Stimulated activated CD4-positive, alpha-beta T cell treated with anti-CD3 and anti-CD28 coated beads, Interleukin-1b, Interleukin-23, amount 100 ng/mL, for 24 hours (primary cell): ENCODE measurements around the gene PSMB4.
"Not testable (repeated sequence)": the region's sequence is repeated elsewhere in the genome, so short reads cannot be mapped to it uniquely, and the experiment has no call there.

ENCODE experiments used
- DNase-seq, 4 experiments: peaks; one replicate each; pipeline ENCODE4 v3.0.0-alpha.2; 2020; ENCODE audit warnings: low read depth in 4 of 4, low spot score in 1 of 4

PSMB4 gene

DNA sequence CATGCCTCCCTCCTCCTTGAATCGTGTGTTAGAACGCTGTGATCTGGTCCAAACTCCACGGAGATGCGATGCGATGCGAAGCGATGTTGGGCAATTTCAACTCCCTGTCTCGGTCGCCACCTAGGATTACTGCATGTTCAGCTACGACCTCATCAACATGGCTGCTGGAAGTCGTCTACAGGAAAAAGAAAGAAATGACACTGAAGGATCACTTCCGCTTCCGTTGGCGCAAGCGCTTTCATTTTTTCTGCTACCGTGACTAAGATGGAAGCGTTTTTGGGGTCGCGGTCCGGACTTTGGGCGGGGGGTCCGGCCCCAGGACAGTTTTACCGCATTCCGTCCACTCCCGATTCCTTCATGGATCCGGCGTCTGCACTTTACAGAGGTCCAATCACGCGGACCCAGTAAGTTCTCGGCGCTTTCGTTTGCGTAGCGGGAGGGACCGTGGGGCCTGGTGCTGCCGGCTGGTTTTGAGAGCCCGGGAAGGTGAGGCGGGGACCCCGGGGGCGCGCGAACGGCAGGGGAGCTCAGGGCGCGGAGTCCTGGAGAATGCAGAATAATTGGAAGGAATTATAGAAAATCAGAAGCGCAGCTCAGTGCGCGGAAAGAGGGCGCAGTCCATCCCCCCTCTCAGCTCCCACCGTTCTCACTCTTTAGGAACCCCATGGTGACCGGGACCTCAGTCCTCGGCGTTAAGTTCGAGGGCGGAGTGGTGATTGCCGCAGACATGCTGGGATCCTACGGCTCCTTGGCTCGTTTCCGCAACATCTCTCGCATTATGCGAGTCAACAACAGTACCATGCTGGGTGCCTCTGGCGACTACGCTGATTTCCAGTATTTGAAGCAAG is at the start of gene PSMB4:
TSS of gene PSMB4 (plus strand) at position 250 of the 848 bp plus-strand sequence. CDS start at position 265, 15 bp downstream.
- peak; percentile 42 to 63 (median 57) for DNase-seq

DNA sequence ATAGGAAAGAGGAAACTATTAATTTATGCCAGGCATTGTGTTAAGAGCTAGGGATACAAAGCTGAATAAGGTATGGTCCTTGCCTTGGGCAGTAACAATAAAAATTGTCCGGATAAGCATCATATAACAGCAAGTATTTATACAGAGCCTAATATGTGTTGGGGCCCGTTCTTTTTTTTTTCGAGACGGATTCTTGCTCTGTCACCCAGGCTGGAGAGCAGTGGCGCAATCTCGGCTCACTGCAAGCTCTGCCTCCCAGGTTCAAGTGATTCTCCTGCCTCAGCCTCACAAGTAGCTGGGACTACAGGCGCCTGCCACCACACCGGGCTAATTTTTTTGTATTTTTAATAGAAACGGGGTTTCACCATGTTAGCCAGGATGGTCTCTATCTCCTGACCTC is 49.0 kb upstream of the PSMB4 start:
- DNase-seq, result not testable (repeated sequence)

DNA sequence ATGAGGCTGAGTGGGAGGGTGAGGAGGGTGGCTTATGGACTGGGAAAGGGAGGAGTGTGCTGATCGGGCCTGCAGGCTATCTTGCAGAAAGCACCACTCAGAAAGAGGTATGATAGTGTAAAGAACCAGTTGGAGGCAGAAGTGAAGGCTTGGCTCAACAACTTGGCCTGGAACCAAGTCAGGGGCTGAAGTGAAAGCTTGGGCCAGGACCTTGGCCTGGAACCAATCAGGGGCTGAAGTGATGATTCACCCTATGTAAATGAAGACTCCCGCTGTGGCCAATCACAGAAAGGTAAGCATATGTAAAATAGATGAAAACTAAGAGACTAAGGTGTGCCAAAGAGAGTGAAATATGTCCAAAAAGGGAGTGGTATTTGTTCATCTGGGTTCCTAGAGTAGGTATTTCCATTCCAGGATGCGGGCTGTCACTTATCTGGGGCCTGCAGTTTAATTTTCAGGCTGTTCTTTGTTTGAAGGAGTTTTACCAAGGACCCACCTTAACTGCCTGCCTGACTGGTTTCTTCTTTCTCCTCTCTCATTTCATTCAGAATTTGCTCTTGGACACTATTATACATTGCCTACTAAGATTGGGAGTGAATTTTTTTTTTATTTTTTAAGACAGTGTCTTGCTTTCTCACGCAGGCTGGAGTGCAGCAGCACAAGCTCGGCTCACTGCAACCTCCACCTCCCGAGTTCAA is 47.2 kb upstream of the PSMB4 start:
- DNase-seq, result no peak

DNA sequence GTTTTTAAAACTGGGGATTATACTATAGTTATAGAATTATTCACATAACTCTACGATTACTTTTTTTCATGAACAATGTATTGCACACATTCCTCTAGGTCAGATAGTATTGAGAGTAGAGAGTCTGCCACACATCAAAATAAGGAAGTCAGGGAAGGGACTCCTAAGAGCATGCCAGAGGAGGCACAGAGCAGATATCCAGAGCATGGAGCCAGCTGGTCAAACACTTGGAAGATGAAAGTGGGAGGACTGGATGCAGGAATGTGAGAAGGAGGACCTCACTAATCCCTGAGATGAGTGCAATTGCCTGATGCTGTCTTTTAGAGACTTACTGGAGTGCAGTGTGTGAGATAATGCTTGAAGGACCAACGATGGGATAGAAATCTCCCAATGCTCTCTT is 42.7 kb upstream of the PSMB4 start:
- DNase-seq, result no peak

DNA sequence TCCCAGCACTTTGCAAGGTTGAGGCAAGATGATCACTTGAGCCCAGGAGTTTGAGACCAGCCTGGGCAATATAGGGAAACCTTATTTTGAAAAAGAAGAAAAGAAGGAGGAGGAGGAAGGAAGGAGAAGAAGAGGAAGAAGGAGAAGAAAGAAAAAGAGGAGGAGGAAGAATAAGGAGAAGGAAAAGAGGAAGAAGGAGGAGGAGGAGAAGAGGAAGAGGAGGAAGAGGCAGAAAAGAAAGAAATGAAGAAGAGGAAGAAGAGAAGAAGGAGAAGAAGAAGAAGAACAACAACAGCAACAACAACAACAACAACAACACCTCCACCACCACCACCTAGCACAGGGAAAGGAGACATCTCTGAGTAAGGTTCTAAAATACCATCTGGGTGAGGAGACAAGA is 37.5 kb upstream of the PSMB4 start:
- no peak for DNase-seq

DNA sequence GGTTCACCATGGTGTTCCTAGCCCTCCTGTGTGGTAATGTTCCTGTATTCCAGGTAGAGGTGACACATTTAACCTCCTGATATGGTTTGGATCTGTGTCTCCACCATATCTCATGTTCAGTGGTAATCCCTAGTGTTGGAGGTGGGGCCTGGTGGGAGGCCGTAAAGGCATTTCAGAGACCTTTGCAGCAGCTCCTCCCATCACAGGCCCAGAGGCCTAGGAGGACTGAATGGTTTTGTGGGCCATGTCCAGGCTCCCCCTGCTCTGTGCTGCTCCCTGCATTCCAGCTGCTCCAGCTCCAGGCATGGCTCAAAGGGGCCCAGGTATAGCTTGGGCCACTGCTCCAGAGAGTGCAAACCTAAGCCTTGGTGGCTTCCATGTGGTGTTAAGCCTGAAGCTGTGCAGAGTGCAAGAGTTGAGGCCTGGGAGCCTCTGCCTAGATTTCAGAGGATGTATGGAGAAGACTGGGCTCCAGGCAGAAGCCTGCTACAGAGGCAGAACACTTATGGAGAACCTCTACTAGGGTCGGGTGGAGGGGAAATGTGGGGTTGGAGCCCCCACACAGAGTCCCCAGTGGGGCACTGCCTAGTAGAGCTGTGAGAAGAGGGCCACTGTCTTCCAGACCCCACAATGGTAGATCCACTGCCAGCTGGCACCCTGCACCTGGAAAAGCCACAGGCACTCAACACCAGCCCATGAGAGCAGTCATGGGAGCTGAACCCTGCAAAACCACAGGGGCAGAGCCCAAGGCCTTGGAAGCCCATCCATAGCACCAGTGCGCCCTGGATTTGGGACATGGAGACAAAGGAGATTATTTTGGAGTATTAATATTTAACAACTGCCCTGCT is 36.8 kb upstream of the PSMB4 start:
- DNase-seq, result no peak

DNA sequence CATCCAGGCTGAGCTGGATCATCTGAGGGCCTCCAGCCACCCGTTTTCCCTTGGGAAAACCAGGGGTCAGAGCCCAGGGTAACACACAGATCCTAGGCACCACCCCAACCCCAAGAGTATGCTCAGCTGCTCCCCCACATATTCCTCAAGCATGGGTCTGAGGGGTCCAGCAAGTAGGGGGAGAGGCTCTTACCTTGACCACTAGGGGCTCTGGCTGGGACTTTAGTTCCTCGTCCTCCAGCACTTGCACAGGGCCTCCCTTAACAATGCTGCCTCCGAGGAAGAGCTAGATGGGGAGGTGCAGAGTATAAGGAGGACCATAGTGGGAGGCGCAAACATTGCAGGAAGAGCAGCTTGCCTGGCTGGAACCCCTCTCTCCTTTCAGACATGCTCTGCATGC is 34.4 kb upstream of the PSMB4 start:
- DNase-seq, result no peak

DNA sequence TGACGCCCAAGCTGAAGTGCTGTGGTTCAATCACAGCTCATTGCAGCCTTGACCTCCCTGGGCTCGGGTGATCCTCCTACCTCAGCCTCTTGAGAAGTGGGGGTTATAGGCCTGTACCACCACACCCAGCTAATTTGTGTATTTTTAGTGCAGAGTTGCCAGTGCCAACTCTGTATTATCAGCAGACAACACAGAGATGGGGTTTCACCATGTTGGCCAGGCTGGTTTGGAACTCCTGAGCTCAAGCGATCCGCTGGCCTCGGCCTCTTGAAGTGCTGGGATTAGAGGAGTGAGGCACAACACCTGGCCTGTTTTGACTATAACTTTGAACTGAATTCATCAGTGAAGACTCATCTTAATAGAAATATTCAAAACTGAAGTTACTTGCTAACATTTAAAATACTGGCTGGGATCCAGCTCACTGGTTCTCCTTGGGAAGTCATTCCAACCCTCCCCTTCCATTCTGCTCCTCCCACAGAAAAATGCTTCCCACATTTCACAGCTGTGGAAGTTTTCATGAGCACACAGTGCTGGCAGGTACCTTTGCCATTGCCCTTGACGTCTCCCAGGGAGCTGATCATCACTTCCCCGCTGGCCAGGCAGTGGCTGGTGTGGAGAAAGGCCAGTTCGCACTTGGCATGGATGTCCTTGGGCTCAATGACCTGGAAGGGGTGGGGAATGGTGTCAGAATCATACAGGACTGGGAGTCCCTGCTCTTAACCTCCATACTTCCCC is 31.5 kb upstream of the PSMB4 start:
- no peak for DNase-seq

DNA sequence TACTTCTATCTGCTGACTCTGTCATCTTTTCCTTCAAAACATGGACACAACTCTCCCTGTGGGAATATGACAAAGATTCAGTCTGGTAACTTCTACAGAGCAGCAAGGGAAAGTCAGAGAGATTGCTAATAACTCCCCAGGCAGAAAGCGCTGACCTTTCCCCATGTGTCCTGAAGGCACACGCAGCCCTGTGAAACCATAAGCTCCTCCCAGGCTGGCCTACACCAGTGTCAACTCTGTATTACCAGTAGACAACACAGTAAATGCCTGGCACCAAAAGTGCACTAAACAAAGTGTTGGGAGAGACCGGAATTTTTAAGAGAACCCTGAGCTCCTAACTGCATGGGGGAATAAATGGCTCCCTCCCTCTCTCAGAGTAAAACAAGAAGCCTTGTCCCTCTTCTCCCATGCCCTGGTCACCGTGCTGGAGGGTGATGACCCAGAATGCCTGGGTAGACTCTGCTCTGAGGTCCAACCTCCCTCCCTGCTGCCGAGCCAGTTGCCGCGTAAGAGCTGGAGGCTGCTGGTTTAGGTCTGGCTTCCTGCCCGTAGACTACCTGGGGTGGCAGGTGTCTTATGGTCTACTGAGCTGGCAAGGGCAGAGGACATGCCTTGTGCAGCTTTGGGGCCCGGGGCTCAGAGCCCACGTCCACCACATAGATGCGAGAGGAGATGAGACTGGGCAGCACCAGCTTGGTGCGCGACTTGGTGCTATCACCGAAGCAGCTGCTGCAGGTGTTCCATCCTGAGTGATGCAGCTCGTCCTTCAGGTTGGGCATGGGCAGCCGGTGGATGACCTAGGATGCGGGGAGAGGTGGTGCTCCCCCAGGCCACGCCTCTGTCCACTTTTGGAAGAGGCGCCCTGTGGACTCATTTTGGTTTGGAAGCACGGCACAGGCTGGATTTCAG is 30.7 kb upstream of the PSMB4 start:
- no peak for DNase-seq

DNA sequence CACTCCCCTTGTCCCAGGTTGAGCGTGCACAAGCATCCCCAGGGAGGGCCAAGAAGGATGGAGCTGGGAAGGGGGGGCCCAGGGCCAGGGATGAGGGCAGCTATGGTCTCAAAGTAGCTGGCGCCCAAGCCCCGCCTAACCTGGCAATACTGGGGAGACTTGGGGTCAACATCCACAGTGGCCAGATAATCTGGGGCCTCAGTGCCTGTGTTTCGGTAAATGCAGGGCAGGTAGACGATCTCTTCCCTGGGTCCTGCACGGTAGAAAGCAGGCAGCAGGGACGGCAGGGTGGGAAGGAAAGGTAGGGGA is 30.1 kb upstream of the PSMB4 start:
- DNase-seq, result no peak

DNA sequence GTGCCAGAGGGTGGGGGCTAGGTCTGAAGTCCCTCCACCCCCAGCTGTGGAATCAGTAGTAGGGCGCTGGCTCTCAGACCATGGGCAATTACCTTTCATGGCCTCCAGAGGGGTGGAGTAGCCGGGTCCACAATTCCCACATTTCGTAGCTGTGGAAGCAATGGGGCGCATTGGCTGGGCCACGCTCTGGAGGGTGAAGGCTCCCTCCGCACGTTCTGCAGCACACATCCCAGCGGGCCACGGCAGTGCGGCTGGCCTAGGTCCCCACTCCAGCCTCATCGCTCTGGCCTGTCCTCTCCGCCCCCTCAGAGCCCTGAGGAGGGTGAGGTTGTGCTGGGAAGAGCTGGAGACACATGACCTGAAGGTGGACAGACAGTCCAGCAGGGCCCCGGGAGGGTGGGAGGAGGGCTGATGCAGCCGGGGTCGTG is 29.7 kb upstream of the PSMB4 start:
- DNase-seq, result no peak

DNA sequence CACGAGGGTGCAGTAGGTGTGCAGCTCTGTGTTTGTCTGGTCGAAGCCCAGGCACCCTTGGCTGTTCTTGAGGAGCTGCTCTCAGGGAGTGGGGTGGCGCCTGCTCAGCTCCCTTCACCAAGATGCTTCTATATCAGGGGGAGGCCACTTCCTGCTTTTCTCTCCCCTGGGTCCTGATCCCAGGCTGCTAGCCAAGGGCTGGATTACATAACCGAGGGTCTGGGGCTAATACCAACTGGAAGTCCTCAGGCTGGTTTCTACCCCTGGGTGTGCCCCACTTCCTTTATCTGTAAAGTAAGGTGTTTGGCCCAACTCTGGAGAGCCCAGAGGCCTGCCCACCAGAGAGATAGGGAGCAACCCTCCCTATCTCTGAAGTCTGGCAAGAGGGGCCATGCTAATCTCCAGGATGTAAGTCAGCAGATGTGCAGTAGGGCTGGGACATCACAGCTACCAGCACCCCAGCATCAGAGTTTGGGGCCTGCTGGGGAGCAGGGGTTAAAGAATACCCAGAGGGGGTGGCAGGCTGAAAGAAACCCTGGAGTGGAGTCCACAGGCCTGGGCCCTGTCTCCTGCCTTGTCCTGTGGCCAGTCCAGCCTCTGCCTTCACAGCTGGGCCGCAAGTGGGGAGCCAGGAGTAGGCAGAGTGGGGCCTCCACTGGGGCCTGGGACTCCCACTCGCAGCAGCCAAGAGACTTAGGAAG is 29.0 kb upstream of the PSMB4 start:
- no peak for DNase-seq

DNA sequence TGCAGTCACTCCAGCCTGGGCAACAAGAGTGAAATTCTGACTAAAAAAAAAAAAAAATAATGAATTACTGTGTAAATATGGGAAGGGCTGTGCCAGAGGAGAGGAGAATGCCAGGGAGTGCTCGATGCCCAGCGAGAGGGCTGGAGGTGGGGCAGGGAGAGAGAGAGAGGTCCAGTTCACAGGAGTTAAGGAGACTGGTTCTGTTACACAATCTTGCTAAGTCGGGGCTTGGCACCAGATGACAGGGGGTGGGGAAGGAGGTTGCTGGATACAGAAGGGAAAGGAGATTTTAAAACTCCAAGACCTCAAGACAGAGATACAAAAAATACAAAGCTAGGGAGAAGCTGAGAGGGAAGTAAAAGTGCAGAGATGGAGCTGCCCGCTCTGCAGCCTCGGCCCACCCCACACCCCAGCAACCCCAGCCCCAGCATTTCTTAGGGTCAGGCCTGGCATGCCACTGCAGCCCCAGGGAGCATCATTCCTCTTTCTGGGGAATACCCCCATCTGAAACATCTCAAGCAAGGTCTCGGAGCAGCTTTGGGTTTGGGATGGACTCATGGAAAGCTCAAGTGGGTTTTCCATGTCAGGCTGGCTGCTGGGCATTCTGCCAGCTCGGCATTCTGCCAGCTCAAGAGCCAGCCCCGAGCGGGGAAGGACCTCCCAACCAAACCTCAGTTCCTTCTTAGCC is 27.9 kb upstream of the PSMB4 start:
- no peak for DNase-seq

DNA sequence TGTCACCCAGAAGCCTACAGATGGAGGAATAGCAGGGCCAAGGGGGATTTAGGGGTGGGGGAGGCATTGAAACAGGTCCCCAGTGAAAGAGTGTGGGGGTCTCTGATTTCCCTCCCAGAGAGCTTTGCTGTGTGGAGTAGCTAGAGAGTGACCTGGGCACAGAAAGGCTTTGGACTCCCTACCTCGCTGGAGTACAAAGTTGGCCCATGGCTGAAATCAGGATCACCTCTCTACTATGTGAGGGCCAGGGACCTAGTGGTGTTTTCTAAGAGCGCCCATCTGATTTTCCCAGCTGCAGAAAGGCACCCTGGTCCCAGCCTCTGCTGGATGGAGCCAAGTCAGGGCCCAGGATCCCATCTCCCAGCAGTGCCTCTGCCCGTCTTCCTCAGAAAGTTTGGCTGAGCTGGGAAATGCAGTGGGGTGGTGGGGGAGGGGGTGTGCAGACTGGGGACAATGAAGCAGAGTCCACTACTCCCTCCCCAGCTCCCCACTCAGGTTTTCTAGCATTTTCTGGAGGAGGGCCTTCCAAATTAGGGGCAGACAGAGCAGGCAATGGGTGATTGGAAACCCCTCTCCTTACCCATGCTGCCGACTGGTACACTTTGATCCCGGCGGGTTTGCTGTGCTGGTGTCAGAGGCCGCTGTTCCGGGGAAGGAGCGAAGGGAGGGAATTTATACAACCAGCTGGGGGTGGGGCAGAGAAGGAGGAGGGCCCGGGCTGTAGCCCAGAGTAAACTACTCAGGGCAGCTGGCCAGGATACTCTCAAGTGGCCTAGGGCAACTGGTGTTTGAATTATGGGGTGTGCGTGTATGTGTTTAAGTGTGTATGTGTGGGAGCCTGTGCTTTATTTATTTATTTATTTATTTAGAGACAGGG is 27.1 kb upstream of the PSMB4 start, which contains the start of gene SELENBP1:
TSS of gene SELENBP1 (minus strand) at position 648 of the 877 bp plus-strand sequence. CDS start at position 584, 64 bp downstream.
- DNase-seq, result no peak

DNA sequence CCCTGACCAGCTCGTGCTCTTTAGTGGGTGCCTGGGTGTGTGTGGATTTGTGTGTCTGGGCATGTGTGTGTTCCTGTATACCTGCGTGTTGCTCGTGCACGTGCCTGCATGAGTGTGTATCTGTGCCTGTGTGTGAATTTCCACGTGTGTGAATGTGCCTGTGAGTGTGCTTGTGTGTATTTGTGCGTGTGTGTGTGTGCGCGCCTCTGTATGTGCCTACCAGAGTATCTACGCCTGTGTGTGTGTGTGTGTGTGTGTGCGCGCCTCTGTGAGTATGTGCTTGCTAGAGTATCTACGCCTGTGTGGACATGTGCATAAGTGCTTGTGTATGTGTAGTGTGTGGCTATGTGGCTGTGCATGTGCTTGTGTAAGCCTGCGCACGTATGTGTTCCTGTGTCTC is 26.2 kb upstream of the PSMB4 start:
- DNase-seq, result no peak

DNA sequence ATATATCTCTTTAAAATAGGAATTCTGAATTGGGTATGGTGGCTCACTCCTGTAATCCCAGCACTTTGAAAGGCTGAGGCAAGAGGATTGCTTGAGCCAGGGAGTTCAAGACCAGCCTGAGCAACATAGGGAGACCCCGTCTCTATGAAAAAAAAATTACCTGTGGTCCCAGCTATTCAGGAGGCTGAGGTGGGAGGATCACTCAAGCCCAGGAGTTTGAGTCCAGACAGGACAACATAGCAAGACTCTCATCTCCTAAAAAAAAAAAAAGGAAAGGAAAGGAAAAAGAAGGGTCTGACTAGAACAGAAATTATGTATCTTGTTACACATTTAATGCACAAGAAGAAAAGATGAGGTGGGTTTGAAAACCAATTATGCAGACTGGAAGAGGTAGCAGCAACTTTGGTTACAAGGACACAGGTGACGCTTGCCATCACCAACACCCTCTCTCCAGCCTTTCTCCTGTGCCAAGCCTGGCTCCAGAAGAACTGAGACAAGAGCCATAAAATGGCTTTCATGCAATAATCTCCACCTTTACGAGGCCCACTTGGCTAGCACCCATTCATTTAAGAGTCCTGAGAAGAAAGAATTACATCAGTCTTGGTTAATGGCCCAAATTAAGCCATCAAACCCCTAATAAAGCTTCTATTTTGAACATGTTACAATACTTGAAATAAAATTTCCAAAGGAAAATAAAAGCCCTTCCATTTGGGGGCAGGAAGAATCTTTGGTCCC is 22.1 kb upstream of the PSMB4 start:
- DNase-seq, result no peak

DNA sequence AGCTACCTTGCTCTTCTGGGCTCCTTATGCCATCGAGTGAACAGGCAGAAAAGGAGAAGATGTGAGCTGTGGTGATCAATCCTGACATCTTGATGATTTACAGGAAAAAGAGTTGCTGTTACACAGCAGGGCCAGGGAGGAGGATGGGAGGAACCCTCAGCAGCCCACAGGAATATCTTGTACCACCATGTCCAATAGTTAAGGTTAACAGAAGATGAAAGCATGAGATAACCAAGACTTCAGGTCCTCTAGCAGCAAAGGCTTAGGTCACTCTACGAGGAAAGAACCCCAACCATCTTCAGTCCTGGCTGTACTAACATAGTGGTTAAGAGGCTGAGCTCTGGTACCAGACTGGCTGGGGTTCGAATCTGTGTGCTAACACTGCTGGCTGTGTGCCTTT is 14.8 kb upstream of the PSMB4 start:
- DNase-seq, result no peak
